ENCODE results near the gene SRP72.
A peak's percentile ranks its signal among the peaks of the same experiment; 100 is the strongest.

Gene SRP72

GRCh38 chr4:56468097-56468422 lies 643 bp downstream of the SRP72 start:
- H3K79me2 ChIP-seq (ENCODE audit: insufficient read depth, low read length): peaks cover 73% of the 10 kb centered on the region
- peak overlapping the region; percentile 95 for H2AFZ ChIP-seq (ENCODE audit: low read depth, low read length)
- H3K9me3 ChIP-seq (ENCODE audit: insufficient read depth, low read length, severe bottlenecking): no peaks in the 10 kb centered on the region
- TF ChIP-seq EZH2 (IDR thresholded peaks at IDR 0.05; ENCODE audit: borderline replicate concordance, low read depth, low read length, severe bottlenecking) (no peak), CTCF (IDR thresholded peaks at IDR 0.05; ENCODE audit: borderline replicate concordance, extremely low read depth, low read length, poor library complexity, severe bottlenecking) (no peak)
- H3K27ac ChIP-seq (ENCODE audit: low read length): peak overlapping the region; percentile 91
- H3K4me2 ChIP-seq (ENCODE audit: insufficient read depth, low read length): peak overlapping the region; percentile 79
- DNase-seq: peak; percentile 43
- H3K27me3 ChIP-seq (ENCODE audit: insufficient read depth, low read length, poor library complexity): no peaks in the 10 kb centered on the region
- peaks cover 15% of the 10 kb centered on the region; the same call in 1 of the 2 replicates for H4K20me1 ChIP-seq (ENCODE audit: insufficient read depth, low read length)
- peak overlapping the region; percentile 79 for H3K9ac ChIP-seq (ENCODE audit: low read depth, low read length)
- H3K4me3 ChIP-seq (ENCODE audit: low read depth in 1 of 2, low read length in 2 of 2): peak overlapping the region; percentile 81 to 87
- peaks cover 51% of the 10 kb centered on the region for H3K4me1 ChIP-seq (ENCODE audit: insufficient read depth, low read length)
- peak; percentile 41 for ATAC-seq (ENCODE audit: insufficient read depth, low read depth)
- peaks cover 38% of the 10 kb centered on the region for H3K36me3 ChIP-seq (ENCODE audit: insufficient read depth, low read length)

- H3K79me2 ChIP-seq (ENCODE audit: insufficient read depth, low read length): peaks cover 71% of the 10 kb centered on the region
- H3K4me2 ChIP-seq (ENCODE audit: insufficient read depth, low read length): peak overlapping the region; percentile 79
- peak overlapping the region; percentile 79 for H3K9ac ChIP-seq (ENCODE audit: low read depth, low read length)
- H2AFZ ChIP-seq (ENCODE audit: low read depth, low read length): no peak overlapping the region
- TF ChIP-seq EZH2 (IDR thresholded peaks at IDR 0.05; ENCODE audit: borderline replicate concordance, low read depth, low read length, severe bottlenecking): no peak
- TF ChIP-seq CTCF (IDR thresholded peaks at IDR 0.05; ENCODE audit: borderline replicate concordance, extremely low read depth, low read length, poor library complexity, severe bottlenecking): no peak
- peaks cover 41% of the 10 kb centered on the region for H3K4me1 ChIP-seq (ENCODE audit: insufficient read depth, low read length)
- DNase-seq (no peak), ATAC-seq (ENCODE audit: insufficient read depth, low read depth) (no peak)
- H3K27me3 ChIP-seq (ENCODE audit: insufficient read depth, low read length, poor library complexity): no peaks in the 10 kb centered on the region
- peaks cover 11% of the 10 kb centered on the region; the same call in 1 of the 2 replicates for H4K20me1 ChIP-seq (ENCODE audit: insufficient read depth, low read length)
- no peak overlapping the region for H3K27ac ChIP-seq (ENCODE audit: low read length)
- no peaks in the 10 kb centered on the region for H3K9me3 ChIP-seq (ENCODE audit: insufficient read depth, low read length, severe bottlenecking)
- peak overlapping the region in 1 of 2 experiments; percentile 87; a peak in 1 of 4 replicates for H3K4me3 ChIP-seq (ENCODE audit: low read depth in 1 of 2, low read length in 2 of 2)
- H3K36me3 ChIP-seq (ENCODE audit: insufficient read depth, low read length): peaks cover 47% of the 10 kb centered on the region
Measured at GRCh38 chr4:56469489-56470210, 2.2 kb downstream of the SRP72 start.

GRCh38 chr4:56475917-56476316 lies 8.5 kb downstream of the SRP72 start:
- H3K4me1 ChIP-seq (ENCODE audit: insufficient read depth, low read length): no peaks in the 10 kb centered on the region
- no peak for DNase-seq
- no peak overlapping the region for H3K4me3 ChIP-seq (ENCODE audit: low read depth in 1 of 2, low read length in 2 of 2)
- no peak overlapping the region for H3K9ac ChIP-seq (ENCODE audit: low read depth, low read length)
- no peak overlapping the region for H2AFZ ChIP-seq (ENCODE audit: low read depth, low read length)
- TF ChIP-seq EZH2 (IDR thresholded peaks at IDR 0.05; ENCODE audit: borderline replicate concordance, low read depth, low read length, severe bottlenecking) (no peak), CTCF (IDR thresholded peaks at IDR 0.05; ENCODE audit: borderline replicate concordance, extremely low read depth, low read length, poor library complexity, severe bottlenecking) (no peak)
- no peaks in the 10 kb centered on the region for H3K27me3 ChIP-seq (ENCODE audit: insufficient read depth, low read length, poor library complexity)
- no peaks in the 10 kb centered on the region for H4K20me1 ChIP-seq (ENCODE audit: insufficient read depth, low read length)
- peaks cover 89% of the 10 kb centered on the region for H3K36me3 ChIP-seq (ENCODE audit: insufficient read depth, low read length)
- peaks cover 10% of the 10 kb centered on the region; the same call in 1 of the 2 replicates for H3K79me2 ChIP-seq (ENCODE audit: insufficient read depth, low read length)
- no peak for ATAC-seq (ENCODE audit: insufficient read depth, low read depth)
- H3K4me2 ChIP-seq (ENCODE audit: insufficient read depth, low read length): no peak overlapping the region
- no peaks in the 10 kb centered on the region for H3K9me3 ChIP-seq (ENCODE audit: insufficient read depth, low read length, severe bottlenecking)
- H3K27ac ChIP-seq (ENCODE audit: low read length): no peak overlapping the region
